BLaER1 treated with 17β-estradiol and CSF1 and Interleukin-3, amounts not matched to agents 10 nM and 100 nM (cell line): Measurements from ENCODE around the gene YIPF2.
"Not testable (repeated sequence)": the region's sequence is repeated elsewhere in the genome, so short reads cannot be mapped to it uniquely, and the experiment has no call there.

Experiments used
- H3K27ac ChIP-seq, 11 experiments: shearing (Covaris generic); formaldehyde crosslinking; 2 replicates each; pipeline ENCODE4 v1.8.1; 2022
- H3K27me3 ChIP-seq, 11 experiments: shearing (Covaris generic); formaldehyde crosslinking; 2 replicates each; pipeline ENCODE4 v1.8.1; 2022
- H3K36me3 ChIP-seq, 11 experiments: shearing (Covaris generic); formaldehyde crosslinking; 2 replicates each; pipeline ENCODE4 v1.8.1; 2022
- H3K4me1 ChIP-seq, 10 experiments: shearing (Covaris generic); formaldehyde crosslinking; 2 replicates each; pipeline ENCODE4 v1.8.1; 2022
- H3K4me2 ChIP-seq, 11 experiments: shearing (Covaris generic); formaldehyde crosslinking; 2 replicates each; pipeline ENCODE4 v1.8.1; 2022
- H3K4me3 ChIP-seq, 10 experiments: shearing (Covaris generic); formaldehyde crosslinking; 2 replicates each; pipeline ENCODE4 v1.8.1; 2022
- H3K9ac ChIP-seq, 11 experiments: shearing (Covaris generic); formaldehyde crosslinking; 2 replicates each; pipeline ENCODE4 v1.8.1; 2022
- H3K9me3 ChIP-seq, 11 experiments: shearing (Covaris generic); formaldehyde crosslinking; replicated peaks in 1 of 11; 2 replicates each; pipeline ENCODE4 v1.8.1; 2022
- H4K20me1 ChIP-seq, 11 experiments: shearing (Covaris generic); formaldehyde crosslinking; 2 replicates each; pipeline ENCODE4 v1.8.1; 2022
- Cebpa-rat ChIP-seq, 11 experiments: shearing (Covaris generic); IDR thresholded peaks; 2 replicates each; pipeline ENCODE4 v1.8.1; 2022

YIPF2 gene

DNA sequence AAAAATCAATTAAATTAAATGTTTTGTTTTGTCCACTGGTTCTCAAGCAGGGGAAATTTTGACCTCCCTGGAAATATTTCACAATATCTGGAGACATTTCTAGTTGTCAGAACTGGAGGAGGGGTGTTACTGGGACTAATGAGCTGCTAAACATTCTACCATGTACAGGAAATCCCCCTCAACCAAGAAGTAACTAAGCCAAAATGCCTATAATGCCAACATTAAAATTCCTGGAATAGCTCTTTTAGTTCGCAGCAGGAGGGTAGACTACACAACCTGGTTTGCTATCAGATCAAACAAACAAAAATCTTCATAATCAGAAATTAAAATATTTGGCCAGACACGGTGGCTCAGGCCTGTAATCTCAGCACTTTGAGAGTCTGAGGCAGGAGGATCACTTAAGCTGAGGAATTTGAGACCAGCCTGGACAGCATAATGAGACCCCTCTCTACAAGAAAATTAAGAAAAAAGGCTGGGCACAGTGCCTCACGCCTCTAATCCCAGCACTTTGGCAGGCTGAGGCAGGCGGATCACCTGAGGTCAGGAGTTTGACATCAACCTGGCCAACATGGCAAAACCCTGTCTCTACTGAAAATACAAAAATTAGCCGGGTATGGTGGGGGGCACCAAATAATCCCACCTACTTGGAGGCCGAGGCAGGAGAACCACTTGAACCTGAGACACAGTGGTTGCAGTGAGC lies 18.7 kb upstream of the YIPF2 start:
- H3K36me3 ChIP-seq, result no peaks in the 10 kb centered on the region
- H3K27me3 ChIP-seq, result no peaks in the 10 kb centered on the region
- 0 out of 22 replicates have a peak overlapping the region, but pooled peaks of 1 of the 11 experiments have one; percentile 17 for H3K9ac ChIP-seq
- peak in 2 of 11 experiments; percentile 18 to 22; a peak in 1 of 22 replicates for TF ChIP-seq Cebpa-rat (IDR thresholded peaks at IDR 0.05)
- H3K4me2 ChIP-seq, result no peak overlapping the region
- no peaks in the 10 kb centered on the region for H3K9me3 ChIP-seq
- no peaks in the 10 kb centered on the region for H4K20me1 ChIP-seq
- H3K4me1 ChIP-seq, result peaks cover 0 to 37% (median 1%) of the 10 kb centered on the region in 10 experiments; a peak in 12 of 20 replicates
- no peak overlapping the region for H3K27ac ChIP-seq
- no peak overlapping the region for H3K4me3 ChIP-seq

DNA sequence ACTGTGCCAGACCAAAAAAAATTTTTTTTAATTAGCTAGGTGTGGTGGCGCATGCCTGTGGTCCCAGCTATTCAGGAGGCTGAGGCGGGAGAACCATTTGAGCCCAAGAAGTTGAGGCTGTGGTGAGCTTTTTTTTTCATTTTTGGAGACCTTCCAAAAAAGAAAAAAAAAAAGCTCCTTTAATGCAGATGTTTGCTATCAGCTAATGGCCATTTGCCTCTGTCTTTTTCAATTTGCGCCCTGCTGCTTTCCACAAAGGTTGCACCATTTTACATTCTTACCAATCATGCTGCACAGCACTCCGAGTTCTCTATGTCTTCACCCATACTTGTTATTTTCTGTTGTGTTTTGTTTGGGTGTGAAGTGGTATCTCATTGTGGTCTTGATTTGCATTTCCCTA lies 16.8 kb upstream of the YIPF2 start:
- no peak overlapping the region for H3K9ac ChIP-seq
- no peaks in the 10 kb centered on the region for H4K20me1 ChIP-seq
- no peak overlapping the region for H3K27ac ChIP-seq
- H3K4me2 ChIP-seq, result no peak overlapping the region
- H3K36me3 ChIP-seq, result no peaks in the 10 kb centered on the region
- no peak overlapping the region for H3K4me3 ChIP-seq
- no peaks in the 10 kb centered on the region for H3K9me3 ChIP-seq
- no peaks in the 10 kb centered on the region for H3K27me3 ChIP-seq
- no peak for TF ChIP-seq Cebpa-rat (IDR thresholded peaks at IDR 0.05)
- peaks cover 0 to 45% (median 10%) of the 10 kb centered on the region in 10 experiments; a peak in 15 of 20 replicates for H3K4me1 ChIP-seq

DNA sequence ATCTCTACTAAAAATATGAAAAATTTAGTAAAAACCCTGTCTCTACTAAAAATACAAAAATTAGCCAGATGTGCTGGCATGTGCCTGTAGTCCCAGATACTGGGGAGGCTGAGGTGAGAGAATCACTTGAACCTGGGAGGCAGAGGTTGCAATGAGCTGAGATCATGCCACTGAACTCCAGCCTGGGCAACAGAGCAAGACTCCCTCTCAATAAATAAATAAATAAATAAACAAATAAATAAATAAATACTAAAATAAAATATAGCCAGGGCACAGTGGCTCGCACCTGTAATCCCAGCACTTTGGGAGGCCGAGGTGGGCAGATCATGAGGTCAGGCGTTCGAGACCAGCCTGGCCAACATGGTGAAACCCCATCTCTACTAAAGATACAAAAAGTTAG lies 15.0 kb upstream of the YIPF2 start:
- not testable (repeated sequence) for H3K36me3 ChIP-seq, H3K4me3 ChIP-seq, H3K9ac ChIP-seq, H3K27ac ChIP-seq, H3K9me3 ChIP-seq, H3K4me2 ChIP-seq, H3K27me3 ChIP-seq, H4K20me1 ChIP-seq
- peaks cover 0 to 59% (median 23%) of the 10 kb centered on the region in 10 experiments; a peak in 17 of 20 replicates for H3K4me1 ChIP-seq

DNA sequence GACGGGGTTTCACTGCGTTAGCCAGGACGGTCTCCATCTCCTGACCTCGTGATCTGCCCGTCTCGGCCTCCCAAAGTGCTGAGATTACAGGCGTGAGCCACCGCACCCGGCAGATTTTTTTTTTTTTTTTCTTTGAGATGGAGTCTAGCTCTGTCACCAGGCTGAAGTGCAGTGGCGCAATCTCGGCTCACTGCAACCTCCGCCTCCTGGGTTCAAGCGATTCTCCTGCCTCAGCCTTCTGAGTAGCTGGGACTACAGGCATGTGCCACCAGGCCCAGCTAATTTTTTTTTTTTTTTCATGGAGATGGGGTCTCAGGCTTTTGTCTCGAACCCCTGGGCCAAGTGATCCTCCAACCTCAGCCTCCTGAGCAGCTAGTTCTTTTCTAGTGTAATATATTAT lies 13.2 kb upstream of the YIPF2 start:
- H3K36me3 ChIP-seq, H4K20me1 ChIP-seq, H3K9ac ChIP-seq, H3K4me3 ChIP-seq, H3K27me3 ChIP-seq, H3K9me3 ChIP-seq, H3K27ac ChIP-seq: not testable (repeated sequence)
- Histone ChIP-seq H3K4me1 (peaks cover 3 to 54% (median 25%) of the 10 kb centered on the region in 10 experiments; a peak in 17 of 20 replicates), H3K4me2 (peak overlapping the region in 3 of 11 experiments; percentile 10 to 30 (median 22); a peak in 2 of 22 replicates)

DNA sequence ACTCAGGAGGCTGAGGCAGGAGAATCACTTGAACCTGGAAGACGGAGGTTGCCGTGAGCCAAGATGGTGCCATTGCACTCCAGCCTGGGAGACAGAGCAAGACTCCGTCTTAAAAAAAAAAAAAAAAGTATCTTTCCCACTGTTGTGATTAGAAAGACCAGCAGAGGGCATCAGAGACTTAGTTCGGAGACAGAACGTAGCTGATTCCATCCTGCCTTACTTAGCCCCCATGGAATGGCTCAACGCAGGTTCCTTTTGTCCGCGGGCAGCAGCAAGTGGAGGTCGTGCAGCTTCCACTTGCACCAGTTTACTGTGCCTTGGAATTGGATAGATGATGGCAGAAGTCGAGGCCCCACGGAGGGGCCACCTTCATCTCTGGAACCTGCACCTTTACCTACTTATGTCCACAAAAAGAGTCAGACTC lies 8.2 kb upstream of the YIPF2 start:
- no peak overlapping the region for H3K4me3 ChIP-seq
- peak overlapping the region in 2 of 11 experiments; percentile 15 to 61; a peak in 1 of 22 replicates for H3K4me2 ChIP-seq
- H3K27me3 ChIP-seq, result no peaks in the 10 kb centered on the region
- TF ChIP-seq Cebpa-rat (IDR thresholded peaks at IDR 0.05), result no peak
- no peaks in the 10 kb centered on the region for H3K9me3 ChIP-seq
- H4K20me1 ChIP-seq, result peaks cover 6 to 49% (median 26%) of the 10 kb centered on the region in 11 experiments; a peak in 18 of 22 replicates
- peaks cover 9 to 23% (median 17%) of the 10 kb centered on the region in 11 experiments; a peak in 19 of 22 replicates for H3K36me3 ChIP-seq
- H3K27ac ChIP-seq, result no peak overlapping the region
- H3K4me1 ChIP-seq, result peaks cover 3 to 26% (median 21%) of the 10 kb centered on the region in 10 experiments; a peak in 17 of 20 replicates
- H3K9ac ChIP-seq, result 0 out of 22 replicates have a peak overlapping the region, but pooled peaks of 1 of the 11 experiments have one; percentile 5

DNA sequence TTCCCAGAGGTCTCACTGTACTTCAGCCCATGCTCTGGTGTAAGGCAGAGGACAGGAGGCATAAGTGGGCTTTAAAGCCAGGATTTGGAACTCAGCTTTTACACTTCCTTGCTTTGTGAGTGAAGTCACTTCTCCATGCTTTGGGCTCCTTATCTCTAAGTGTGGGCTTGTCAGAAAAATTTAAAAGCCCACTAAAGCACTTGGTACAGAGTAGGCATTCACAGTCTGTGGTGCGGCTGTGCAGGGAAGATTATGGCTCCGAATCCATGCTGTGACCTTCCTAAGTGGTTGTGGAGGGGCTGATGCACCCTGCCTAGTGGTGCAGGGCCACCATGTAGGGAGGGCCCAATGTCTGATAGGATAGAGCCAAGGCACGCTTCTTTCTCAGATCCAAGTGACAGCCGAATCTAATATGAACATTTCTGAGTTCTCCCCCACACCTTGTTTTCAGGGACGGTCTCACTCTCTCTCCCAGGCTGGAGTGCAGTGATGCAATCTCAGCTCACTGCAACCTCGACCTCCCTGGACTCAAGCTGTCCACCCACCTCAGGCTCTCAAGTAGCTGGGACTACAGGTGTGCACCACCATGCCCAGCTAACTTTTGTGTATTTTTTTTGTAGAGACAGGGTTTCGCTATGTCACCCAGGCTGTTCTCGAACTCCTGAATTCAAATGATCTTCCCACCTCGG lies 7.1 kb upstream of the YIPF2 start:
- Histone ChIP-seq H3K36me3 (peaks cover 15 to 35% (median 23%) of the 10 kb centered on the region in 11 experiments; a peak in 19 of 22 replicates), H3K4me1 (peaks cover 4 to 22% (median 16%) of the 10 kb centered on the region in 10 experiments), H3K27me3 (no peaks in the 10 kb centered on the region), H3K9ac (peak overlapping the region in 1 of 11 experiments; percentile 15; a peak in 1 of 22 replicates), H4K20me1 (peaks cover 11 to 61% (median 37%) of the 10 kb centered on the region in 11 experiments; a peak in 18 of 22 replicates), H3K4me3 (no peak overlapping the region), H3K27ac (no peak overlapping the region), H3K9me3 (no peaks in the 10 kb centered on the region), H3K4me2 (no peak overlapping the region)
- TF ChIP-seq Cebpa-rat (IDR thresholded peaks at IDR 0.05), result no peak

DNA sequence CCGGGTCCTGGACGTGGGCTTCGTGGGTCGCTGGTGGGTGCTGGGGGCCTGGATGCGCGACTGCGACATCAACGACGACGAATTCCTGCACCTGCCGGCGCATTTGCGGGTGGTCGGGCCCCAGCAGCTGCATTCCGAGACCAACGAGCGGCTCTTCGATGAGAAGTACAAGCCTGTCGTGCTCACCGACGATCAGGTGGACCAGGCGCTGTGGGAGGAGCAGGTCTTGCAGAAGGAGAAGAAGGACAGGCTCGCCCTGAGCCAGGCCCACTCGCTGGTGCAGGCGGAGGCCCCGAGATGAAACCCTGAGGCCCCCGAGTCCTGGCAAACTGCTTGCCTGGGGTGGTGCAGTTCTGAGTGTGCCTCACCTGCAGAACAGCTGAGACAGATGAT lies 959 bp upstream of the YIPF2 start:
- peaks cover 22 to 29% (median 25%) of the 10 kb centered on the region in 10 experiments for H3K4me1 ChIP-seq
- H3K9me3 ChIP-seq, result no peaks in the 10 kb centered on the region
- peak overlapping the region; percentile 70 to 88 (median 81); a peak in 21 of 22 replicates for H3K27ac ChIP-seq
- peaks cover 23 to 62% (median 45%) of the 10 kb centered on the region in 11 experiments; a peak in 21 of 22 replicates for H4K20me1 ChIP-seq
- peak overlapping the region; percentile 91 to 100 (median 99) for H3K4me2 ChIP-seq
- H3K36me3 ChIP-seq, result peaks cover 29 to 55% (median 36%) of the 10 kb centered on the region in 11 experiments; a peak in 20 of 22 replicates
- H3K27me3 ChIP-seq, result no peaks in the 10 kb centered on the region
- H3K4me3 ChIP-seq, result peak overlapping the region; percentile 80 to 100 (median 96)
- H3K9ac ChIP-seq, result peak overlapping the region; percentile 85 to 95 (median 91)
- TF ChIP-seq Cebpa-rat (IDR thresholded peaks at IDR 0.05), result no peak

DNA sequence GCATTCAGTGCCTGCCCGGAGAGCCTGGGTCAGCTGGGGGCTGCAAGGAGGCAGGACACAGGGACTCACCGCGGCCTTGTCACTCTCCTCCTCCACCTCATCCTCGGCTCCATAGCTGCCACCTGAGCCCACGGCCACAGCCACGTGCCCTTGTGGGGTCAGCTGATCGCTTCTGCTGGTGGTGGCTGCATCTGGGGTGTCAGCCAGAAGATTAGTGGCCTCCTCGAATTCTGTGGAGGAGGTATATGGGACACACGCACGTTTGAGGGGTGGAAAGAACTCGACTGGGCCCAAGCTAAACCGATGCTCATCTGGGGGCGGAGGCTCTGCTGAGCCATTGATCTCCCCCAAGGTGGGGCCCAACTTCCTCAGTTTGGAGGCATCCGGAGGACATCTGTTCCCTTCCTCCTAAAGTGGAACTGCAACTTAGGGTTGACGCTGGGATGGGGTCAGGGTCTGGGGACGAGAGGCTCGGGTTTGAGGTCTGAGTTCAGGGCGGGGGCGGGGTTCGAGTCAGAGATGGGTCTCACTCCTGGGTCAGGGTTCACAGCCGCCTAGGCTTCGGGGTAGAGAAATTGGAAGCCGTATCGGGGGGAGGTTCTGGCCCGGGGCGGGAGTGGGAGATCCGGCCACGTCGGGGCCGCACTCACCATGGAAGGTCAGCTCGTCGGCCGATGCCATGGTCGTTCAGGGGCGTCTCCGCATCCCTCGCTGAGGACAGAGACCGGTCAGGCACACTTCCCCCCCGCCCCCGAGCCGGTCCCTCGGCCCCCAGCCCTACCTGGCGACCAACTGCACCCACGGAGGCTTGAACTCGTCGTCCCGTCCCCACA lies 493 bp downstream of the YIPF2 start:
- peak overlapping the region; percentile 85 to 95 (median 91) for H3K9ac ChIP-seq
- peaks cover 16 to 65% (median 41%) of the 10 kb centered on the region in 11 experiments; a peak in 21 of 22 replicates for H4K20me1 ChIP-seq
- H3K9me3 ChIP-seq, result no peaks in the 10 kb centered on the region
- peak overlapping the region; percentile 86 to 100 (median 94) for H3K4me2 ChIP-seq
- H3K27me3 ChIP-seq, result no peaks in the 10 kb centered on the region
- peaks cover 36 to 62% (median 43%) of the 10 kb centered on the region in 11 experiments for H3K36me3 ChIP-seq
- peaks cover 22 to 29% (median 25%) of the 10 kb centered on the region in 10 experiments for H3K4me1 ChIP-seq
- no peak for TF ChIP-seq Cebpa-rat (IDR thresholded peaks at IDR 0.05)
- peak overlapping the region; percentile 22 to 88 (median 81); a peak in 21 of 22 replicates for H3K27ac ChIP-seq
- H3K4me3 ChIP-seq, result peak overlapping the region; percentile 80 to 100 (median 96)
